B cell (primary cell): ENCODE measurements around the gene SLC39A11.

Experiments
- CTCF ChIP-seq: fragments of 200-600 bp; IDR thresholded peaks from one replicate; pipeline ENCODE4 v1.8.0; 2022; ENCODE audit warnings: antibody characterized with exemption, mild to moderate bottlenecking
- EZH2 ChIP-seq: IDR thresholded peaks from 2 replicates; pipeline ENCODE4 v1.6.1; 2012; ENCODE audit warnings: borderline replicate concordance, low read depth, mild to moderate bottlenecking, moderate library complexity, low read length; ENCODE audit not compliant: insufficient read depth, poor library complexity, severe bottlenecking

GRCh38 chr17:73067075-73067474 is 25.4 kb downstream of the SLC39A11 start:
- no peak for TF ChIP-seq CTCF
- no peak for TF ChIP-seq EZH2
